Central memory CD8-positive, alpha-beta T cell (primary cell): ENCODE data around the gene STK26.

Experiments
- ATAC-seq: fragments of 150-1000 bp; cut with Tn5 transposase; replicated peaks from 2 replicates; pipeline ENCODE4 v1.10.0; 2022; ENCODE audit warnings: mild to moderate bottlenecking, moderate FRiP score, moderate number of reproducible peaks; ENCODE audit not compliant: poor library complexity, severe bottlenecking; ENCODE audit errors: extremely low read depth
- DNase-seq, 2 donors: peaks; one replicate each; pipeline ENCODE4 v3.0.0; 2021; ENCODE audit warnings: low spot score in 2 of 2
- H3K27ac Mint-ChIP-seq: one replicate; pipeline ENCODE4 v1.8.0; 2022; ENCODE audit warnings: low read depth, mild to moderate bottlenecking, moderate library complexity, mixed read lengths
- H3K27me3 Mint-ChIP-seq: one replicate; pipeline ENCODE4 v1.8.0; 2022; ENCODE audit warnings: mixed read lengths
- H3K36me3 Mint-ChIP-seq: one replicate; pipeline ENCODE4 v1.8.0; 2022; ENCODE audit warnings: mild to moderate bottlenecking, moderate library complexity, mixed read lengths; ENCODE audit not compliant: insufficient read depth
- H3K4me1 Mint-ChIP-seq: one replicate; pipeline ENCODE4 v1.8.0; 2022; ENCODE audit warnings: mixed read lengths
- H3K4me3 Mint-ChIP-seq: one replicate; pipeline ENCODE4 v1.8.0; 2022; ENCODE audit warnings: mild to moderate bottlenecking, moderate library complexity, mixed read lengths
- H3K9me3 Mint-ChIP-seq: one replicate; pipeline ENCODE4 v1.8.0; 2022; ENCODE audit warnings: mixed read lengths

Gene STK26

GRCh38 chrX:132118358-132118757 is 95.3 kb downstream of the STK26 start:
- Mint-ChIP-seq H3K27ac (no peak overlapping the region), H3K4me1 (no peaks in the 10 kb centered on the region), H3K27me3 (no peaks in the 10 kb centered on the region), H3K36me3 (no peaks in the 10 kb centered on the region), H3K9me3 (no peaks in the 10 kb centered on the region), H3K4me3 (no peak overlapping the region)
- ATAC-seq (no peak), DNase-seq (no peak)

- no peak for DNase-seq
- H3K27me3 Mint-ChIP-seq: no peaks in the 10 kb centered on the region
- H3K4me1 Mint-ChIP-seq: no peaks in the 10 kb centered on the region
- no peaks in the 10 kb centered on the region for H3K36me3 Mint-ChIP-seq
- no peak overlapping the region for H3K27ac Mint-ChIP-seq
- no peak overlapping the region for H3K4me3 Mint-ChIP-seq
- no peak for ATAC-seq
- H3K9me3 Mint-ChIP-seq: no peaks in the 10 kb centered on the region
Observed at GRCh38 chrX:132119283-132119682, 96.2 kb downstream of the STK26 start.

DNA sequence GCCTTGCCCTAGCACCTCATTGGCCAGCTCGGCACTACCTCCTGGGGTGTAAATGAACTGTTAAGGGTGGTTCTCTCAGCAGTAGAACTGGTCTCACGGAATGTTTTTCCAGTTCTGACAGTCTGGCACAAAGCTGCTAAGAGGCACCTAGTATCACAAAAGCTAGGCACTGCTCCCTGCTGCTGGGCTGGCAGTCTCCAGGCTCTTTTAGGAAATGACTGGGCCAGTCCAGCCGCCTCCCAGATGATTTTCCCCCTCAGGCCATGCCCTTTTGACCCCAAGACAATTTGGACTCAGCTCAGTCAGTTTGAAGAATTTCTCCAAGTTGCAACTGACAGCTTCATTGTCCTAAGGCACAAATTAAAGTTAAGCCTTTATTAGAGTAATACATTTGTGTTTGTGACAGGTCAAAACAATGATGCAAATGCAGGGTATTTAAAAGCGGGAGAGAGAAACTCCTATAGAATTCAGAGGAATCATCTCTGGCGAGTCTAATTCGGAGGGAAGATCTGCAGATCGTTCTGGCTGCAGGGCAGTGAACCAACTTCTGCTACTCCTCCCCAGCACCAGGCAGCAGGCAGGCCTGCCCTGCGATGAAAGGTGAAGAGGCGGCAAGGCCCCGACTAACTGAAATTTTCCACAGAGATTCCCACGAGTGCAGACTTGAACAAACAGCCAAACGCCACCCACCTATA is 96.9 kb downstream of the STK26 start:
- Mint-ChIP-seq H3K4me1 (no peaks in the 10 kb centered on the region), H3K9me3 (no peaks in the 10 kb centered on the region)
- ATAC-seq: no peak

GRCh38 chrX:132120913-132121312 is 97.8 kb downstream of the STK26 start:
- H3K27ac Mint-ChIP-seq: no peak overlapping the region
- no peaks in the 10 kb centered on the region for H3K36me3 Mint-ChIP-seq
- no peak overlapping the region for H3K4me3 Mint-ChIP-seq
- ATAC-seq: no peak
- H3K9me3 Mint-ChIP-seq: no peaks in the 10 kb centered on the region
- H3K4me1 Mint-ChIP-seq: no peaks in the 10 kb centered on the region
- DNase-seq: no peak
- H3K27me3 Mint-ChIP-seq: no peaks in the 10 kb centered on the region

More for the DNA sequence above, 96.9 kb downstream of the STK26 start:
- Mint-ChIP-seq H3K4me3 (no peak overlapping the region), H3K27me3 (no peaks in the 10 kb centered on the region), H3K27ac (no peak overlapping the region), H3K36me3 (no peaks in the 10 kb centered on the region)
- no peak for DNase-seq
